DMS114 treated with DMSO at 0.1 percent for 48 hours (cell line): ENCODE data around the gene GLOD4.
A peak's percentile ranks its signal among the peaks of the same experiment; 100 is the strongest.
"Not testable (repeated sequence)": the region's sequence is repeated elsewhere in the genome, so short reads cannot be mapped to it uniquely, and the experiment has no call there.

ENCODE experiments used
- DNase-seq: peaks from one replicate; lab custom pipeline; 2025; ENCODE audit not compliant: unreplicated experiment; lab: John Stamatoyannopoulos, UW

The GLOD4 gene, protein sequence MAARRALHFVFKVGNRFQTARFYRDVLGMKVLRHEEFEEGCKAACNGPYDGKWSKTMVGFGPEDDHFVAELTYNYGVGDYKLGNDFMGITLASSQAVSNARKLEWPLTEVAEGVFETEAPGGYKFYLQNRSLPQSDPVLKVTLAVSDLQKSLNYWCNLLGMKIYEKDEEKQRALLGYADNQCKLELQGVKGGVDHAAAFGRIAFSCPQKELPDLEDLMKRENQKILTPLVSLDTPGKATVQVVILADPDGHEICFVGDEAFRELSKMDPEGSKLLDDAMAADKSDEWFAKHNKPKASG

GRCh38 chr17:781805-782731, at the start of gene GLOD4, which contains the start of gene MRM3:
Gene GLOD4, minus strand, starts transcription at chr17:782280. Its CDS starts 25 bp downstream, at chr17:782255.
Gene MRM3, plus strand, starts transcription at chr17:782353. Its CDS starts 26 bp downstream, at chr17:782379.
- peak; percentile 75 for DNase-seq

- no peak for DNase-seq
Observed at GRCh38 chr17:830950-831349, 48.9 kb upstream of the GLOD4 start.

DNA sequence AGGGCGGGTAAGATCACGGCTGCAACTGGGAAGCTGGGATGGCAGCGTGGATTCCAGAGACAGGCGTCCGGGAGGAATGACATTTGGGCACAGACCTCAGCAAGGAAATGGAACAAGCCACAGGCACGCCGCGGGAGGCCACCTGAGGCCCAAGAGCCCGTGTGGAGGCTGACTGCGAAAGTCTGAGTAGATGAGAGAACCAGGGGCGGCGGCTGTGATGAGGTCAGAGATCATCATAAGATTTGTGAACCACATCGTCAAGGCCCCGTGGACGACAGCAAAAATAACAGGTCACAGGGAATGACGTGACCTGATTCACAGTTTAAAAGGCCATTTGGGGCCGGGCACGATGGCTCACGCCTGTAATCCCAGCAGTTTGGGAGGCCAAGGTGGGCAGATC, 48.3 kb upstream of the GLOD4 start:
- no peak for DNase-seq

GRCh38 chr17:829614-830013, 47.5 kb upstream of the GLOD4 start:
- DNase-seq, result not testable (repeated sequence)

GRCh38 chr17:828761-829160, 46.7 kb upstream of the GLOD4 start:
- DNase-seq, result no peak

DNA sequence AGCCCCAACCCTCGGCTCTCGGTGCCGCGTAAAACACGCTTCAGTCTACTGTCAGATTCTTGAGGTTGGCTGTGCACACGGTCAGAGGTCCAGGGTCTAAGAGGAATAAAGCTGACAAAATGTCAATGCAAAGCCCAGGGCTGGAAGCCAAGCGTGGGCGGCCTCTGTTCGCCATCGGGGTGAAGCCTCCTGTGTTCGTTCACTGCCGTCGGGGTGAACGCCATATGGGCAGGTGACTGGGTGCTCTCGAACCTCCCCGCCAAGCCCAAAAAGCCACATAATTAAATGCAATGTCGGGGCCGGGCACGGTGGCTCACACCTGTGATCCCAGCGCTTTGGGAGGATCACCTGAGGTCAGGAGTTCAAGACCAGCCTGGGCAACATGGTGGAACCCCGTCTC, 44.7 kb upstream of the GLOD4 start:
- DNase-seq, result no peak

- DNase-seq, result no peak
Observed at GRCh38 chr17:825216-825615, 43.1 kb upstream of the GLOD4 start.

DNA sequence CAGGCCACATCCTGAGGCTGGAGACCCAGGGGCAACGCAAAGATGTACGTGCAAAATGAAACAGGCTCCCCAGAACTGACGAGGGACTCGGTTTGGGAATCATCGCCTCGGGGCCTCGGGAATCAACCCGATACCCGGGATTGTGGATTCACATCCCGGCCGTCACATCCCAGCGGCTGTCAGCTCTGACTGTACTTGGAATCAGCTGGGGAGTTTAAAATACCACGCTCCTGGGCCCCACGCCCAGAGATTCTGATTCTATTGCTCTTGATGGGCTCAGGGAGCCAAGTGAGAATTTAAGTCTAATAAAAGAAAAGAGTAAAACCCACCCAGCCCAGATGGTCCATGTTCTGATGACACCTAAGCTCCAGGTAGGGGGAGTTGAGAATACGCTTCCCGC, 42.3 kb upstream of the GLOD4 start:
- DNase-seq, result no peak

- no peak for DNase-seq
Observed at GRCh38 chr17:823501-823902, 41.4 kb upstream of the GLOD4 start.

DNA sequence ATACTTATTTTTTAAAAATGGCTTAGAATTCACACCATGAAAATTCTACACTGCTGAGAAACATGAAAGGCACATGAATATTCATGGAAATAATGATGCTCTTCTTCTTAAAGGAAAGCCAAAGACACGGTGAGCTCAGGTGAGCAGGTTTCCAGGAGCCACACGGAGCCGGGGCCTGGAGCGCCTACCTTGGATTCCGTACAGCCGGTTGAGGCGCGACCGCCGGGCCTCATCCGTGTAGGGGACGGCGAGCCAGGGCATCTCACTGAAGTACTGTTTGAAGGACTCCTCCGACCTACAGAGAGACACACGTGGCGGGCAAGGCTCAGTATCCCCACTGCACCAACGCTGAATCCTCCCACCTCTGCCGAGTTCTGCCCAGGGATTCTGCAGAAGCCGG, 37.2 kb upstream of the GLOD4 start:
- no peak for DNase-seq

GRCh38 chr17:814371-814770, 32.3 kb upstream of the GLOD4 start:
- DNase-seq, result no peak

GRCh38 chr17:812638-813204, 30.6 kb upstream of the GLOD4 start:
- DNase-seq, result no peak

DNA sequence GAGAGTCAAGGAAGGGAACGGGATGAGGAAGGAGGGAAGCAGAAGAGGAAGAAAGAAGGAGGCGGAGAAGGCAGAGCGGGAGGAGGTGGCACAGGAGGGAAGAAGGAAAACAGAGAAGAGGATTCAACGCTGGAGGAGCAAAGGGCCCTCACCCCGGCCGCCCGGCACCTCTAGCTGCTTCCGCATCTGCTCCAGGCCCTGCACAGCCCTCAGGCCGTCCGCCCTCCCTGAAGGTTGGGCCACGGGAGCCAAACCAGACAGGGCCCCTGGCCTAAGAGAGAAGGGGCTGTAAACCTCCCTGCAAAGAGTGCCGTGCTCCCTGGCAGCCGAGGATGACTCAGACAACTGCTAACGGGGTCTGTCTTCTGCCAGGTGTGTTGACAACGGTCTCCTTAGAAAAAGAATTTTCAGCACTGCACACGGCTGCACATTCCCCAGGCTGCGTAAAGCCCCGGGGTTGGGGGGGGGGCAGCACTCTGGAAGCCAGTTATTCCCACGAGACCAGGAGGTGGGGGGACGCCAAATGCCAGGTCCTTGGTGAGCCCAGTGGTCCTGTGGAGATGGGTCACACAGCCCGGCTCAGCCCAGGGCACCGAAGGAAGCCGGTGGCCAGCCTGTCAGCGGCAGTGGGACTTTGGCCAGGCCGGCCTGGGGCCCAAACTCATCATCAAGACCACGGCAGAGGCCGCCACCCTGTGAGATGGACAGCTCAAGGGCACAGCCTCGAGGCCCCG, 29.1 kb upstream of the GLOD4 start:
- no peak for DNase-seq

DNA sequence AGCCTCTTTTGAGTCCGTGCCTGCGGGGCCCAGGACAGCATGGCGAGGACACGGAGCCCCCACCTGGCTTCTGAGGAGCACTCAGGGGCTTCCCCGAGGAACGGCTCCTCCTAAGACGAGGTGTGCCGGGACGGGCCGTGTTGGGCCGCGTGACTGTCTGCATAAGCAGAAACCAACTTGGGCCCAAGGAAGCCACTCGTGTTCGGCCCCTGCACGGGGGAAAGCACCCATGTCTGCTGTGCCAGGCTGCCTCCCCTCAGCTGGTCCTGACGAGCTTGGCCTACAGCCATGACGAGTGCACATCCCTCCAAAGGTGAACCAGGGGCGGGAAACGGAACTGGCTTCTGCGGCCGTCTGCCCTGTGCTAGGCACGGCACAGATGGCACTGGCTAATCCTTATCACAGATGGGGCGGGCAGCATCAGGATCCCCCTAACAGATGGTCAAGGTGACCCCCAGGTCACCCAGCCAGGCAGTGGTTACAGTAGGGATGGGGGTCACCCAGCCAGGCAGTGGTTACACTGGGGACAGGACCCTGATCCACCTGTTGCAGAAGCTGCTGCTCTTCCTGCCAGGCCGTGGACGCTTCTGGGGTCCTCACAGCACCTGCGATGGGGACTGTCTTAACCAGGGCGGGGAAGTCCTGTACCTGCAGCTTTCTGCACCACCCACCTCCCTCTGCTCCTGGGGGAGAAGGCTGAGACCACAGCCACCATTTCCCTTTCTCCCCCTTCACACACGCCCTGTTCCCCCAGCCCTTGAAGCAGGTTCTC, 25.6 kb upstream of the GLOD4 start:
- no peak for DNase-seq

DNA sequence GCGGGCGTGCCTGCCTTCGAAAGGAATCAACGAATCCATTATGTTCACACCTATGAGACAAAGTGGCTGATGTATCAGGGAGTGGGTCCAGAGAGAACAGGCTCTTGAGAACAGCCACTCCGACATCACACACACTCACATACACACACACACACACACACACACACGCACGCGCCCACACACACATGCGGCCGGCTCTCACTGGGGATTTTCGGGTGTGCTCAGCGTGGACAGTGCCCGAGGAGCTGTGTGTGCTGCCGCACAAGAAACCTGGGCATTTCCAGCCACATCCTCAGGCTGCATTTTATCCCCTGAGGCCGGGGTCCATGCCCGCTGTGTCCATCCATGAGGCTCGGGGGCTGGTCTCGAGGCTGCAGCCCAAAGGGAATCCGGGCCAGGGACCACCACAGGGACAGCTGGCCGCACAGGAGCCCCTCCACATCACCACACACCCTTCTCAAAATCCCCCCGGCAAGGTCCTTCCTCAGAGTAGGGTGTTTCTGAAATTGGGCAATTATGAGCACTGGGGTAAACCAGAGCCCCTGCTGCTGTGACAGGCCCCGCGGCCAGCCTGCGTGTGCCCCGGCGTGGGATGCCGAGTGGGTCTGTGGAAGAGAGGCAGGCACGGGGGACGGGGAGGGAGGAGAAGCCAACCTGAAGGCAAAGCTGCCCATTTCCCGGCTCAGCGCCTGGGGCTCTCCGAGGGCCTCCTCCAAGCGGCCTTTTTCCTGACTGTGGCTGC, 24.9 kb upstream of the GLOD4 start:
- no peak for DNase-seq

DNA sequence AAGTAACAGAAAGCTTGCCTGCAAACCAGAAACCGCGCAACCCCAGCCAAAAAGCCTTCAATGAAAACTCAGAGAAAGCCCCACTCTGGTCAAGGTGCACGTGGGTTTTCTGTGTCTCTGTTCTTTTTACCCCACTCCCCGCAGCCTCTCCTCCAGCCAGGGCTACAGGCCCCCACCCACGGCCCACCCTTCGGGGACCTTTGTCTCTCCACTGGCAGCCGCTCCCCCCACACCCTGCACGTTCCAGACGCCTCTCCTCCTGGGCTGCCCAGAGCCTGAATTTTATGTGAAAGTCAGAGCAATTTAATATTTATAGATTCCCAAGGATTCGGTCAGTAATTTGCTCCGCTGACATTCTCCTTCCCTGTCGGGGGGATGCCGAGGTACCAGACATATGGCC, 24.3 kb upstream of the GLOD4 start:
- no peak for DNase-seq

DNA sequence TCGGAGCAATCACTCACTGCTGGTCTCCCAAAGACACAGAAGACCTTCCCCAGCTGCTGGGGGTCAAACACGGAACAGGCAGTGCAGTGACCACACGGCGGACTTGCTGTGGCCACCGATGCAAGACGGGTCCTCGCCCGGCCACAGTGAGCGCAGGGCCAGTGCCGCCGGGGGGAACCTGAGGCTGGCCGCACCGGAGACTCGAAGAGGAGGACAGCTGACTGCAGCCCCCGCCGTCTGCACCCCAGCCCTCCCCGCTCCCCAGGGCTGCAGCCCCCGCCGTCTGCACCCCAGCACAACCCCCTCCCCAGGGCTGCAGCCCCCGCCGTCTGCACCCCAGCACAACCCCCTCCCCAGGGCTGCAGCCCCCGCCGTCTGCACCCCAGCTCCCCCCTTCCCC, 23.8 kb upstream of the GLOD4 start:
- DNase-seq, result not testable (repeated sequence)

DNA sequence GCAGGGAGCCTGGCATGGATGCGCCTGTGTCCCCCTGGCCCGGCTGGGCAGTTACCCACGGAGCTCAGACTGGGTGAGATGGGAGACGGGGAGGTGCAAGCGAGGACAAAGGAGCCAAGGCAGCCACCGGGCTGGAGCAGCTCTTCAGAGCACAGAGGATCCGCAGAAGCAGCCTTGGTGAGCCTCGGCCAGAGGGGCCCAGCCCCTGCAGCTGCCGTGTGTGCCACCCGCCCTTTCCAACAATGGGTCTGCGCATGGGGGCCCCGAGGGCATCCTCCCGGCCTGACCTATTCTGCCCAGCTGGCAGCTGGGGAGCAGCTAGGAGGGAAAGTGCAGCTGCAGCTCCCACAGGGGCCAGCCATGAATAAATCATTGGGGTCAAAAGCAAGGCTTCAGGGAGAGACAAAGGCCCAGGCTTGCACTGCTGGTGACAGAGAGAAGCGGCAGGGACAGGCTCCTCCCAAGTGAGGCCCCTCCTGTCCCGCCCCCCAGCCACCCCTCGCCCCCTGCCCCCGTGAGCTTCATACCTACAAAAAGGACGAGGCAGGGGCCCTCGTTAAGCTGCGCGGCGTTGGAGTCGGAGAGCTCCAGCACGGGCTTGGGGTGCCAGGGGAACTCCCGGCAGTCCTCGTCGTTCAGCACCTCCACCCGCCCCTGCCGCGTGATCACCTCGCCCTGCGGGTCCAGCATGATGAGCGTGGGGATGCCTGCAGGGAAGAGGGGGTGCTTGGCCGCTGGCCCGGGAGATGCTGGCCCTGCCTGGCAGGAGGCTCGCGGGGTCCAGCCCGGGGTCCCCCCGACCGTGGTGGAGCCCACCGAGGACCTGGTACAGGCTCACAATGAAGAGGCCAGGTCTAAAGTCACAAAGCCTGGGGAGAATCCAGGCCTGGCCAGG, 22.7 kb upstream of the GLOD4 start:
- no peak for DNase-seq
